A673 (cell line): ENCODE measurements around the gene FAM222B. TPM values are rescaled to one million over a fixed set of nuclear protein-coding genes. Genes with fewer than 3 reads are reported as not detected.

ENCODE experiments used
- BruUV-seq: library from RNA; stranded (reverse); fragments of 400-500 nt; replicated peaks from 2 replicates; lab custom pipeline; 2021; lab: Mats Ljungman, UMichigan
- CTCF ChIA-PET: fragments of 300-600 bp; sonication (Branson Sonifier 250); formaldehyde crosslinking; loops from one replicate; lab custom pipeline; 2022; ENCODE audit warnings: antibody characterized with exemption; lab: Charles Lee
- POLR2A ChIA-PET: fragments of 300-600 bp; sonication (Branson Sonifier 250); formaldehyde crosslinking; loops from one replicate; lab custom pipeline; 2022; ENCODE audit warnings: antibody characterized with exemption; ENCODE audit not compliant: low non-redundant PET; lab: Charles Lee
- DNase-seq: peaks from one replicate; pipeline ENCODE4 v3.0.0-alpha.2; 2015; ENCODE audit warnings: low spot score
- H3K27ac ChIP-seq: fragments of 200-600 bp; sonication (generic); 2 replicates; pipeline ENCODE4 v1.5.1; 2016; ENCODE audit warnings: mixed run types, low read depth, mild to moderate bottlenecking, mixed read lengths, antibody characterized with exemption, low read length; ENCODE audit not compliant: poor library complexity, severe bottlenecking
- H3K27me3 ChIP-seq: fragments of 200-600 bp; sonication (generic); replicated peaks from 2 replicates; pipeline ENCODE4 v1.6.1; 2017; ENCODE audit warnings: mixed run types, low read depth, mild to moderate bottlenecking, mixed read lengths, antibody characterized with exemption, low read length; ENCODE audit not compliant: insufficient read depth, poor library complexity
- H3K36me3 ChIP-seq: fragments of 200-600 bp; sonication (generic); 2 replicates; pipeline ENCODE4 v1.6.1; 2016; ENCODE audit warnings: mixed run types, mild to moderate bottlenecking, mixed read lengths, antibody characterized with exemption, low read length; ENCODE audit not compliant: insufficient read depth, poor library complexity, severe bottlenecking
- H3K4me1 ChIP-seq: fragments of 200-600 bp; sonication (generic); 2 replicates; pipeline ENCODE4 v1.6.1; 2017; ENCODE audit warnings: mixed run types, mild to moderate bottlenecking, mixed read lengths, antibody characterized with exemption, low read length; ENCODE audit not compliant: insufficient read depth, poor library complexity, severe bottlenecking
- H3K4me3 ChIP-seq: fragments of 200-600 bp; sonication (generic); 2 replicates; pipeline ENCODE4 v1.5.1; 2016; ENCODE audit warnings: low read depth, mixed run types, mild to moderate bottlenecking, mixed read lengths, low read length; ENCODE audit not compliant: poor library complexity, severe bottlenecking
- H3K9me3 ChIP-seq: fragments of 200-600 bp; sonication (generic); 2 replicates; pipeline ENCODE4 v1.6.1; 2016; ENCODE audit warnings: mixed run types, low read depth, mild to moderate bottlenecking, mixed read lengths, antibody characterized with exemption, low read length; ENCODE audit not compliant: poor library complexity, severe bottlenecking
- EZH2 ChIP-seq: fragments of 200-600 bp; sonication (generic); IDR thresholded peaks from 2 replicates; pipeline ENCODE4 v1.6.1; 2017; ENCODE audit warnings: borderline replicate concordance, low read depth, mild to moderate bottlenecking, mixed read lengths, antibody characterized with exemption, low read length; ENCODE audit not compliant: poor library complexity, severe bottlenecking
- intact Hi-C: fragments of 100-400 bp; cut with micrococcal nuclease; formaldehyde crosslinking; loops from one replicate; pipeline ENCODE4 v1.10.0; 2022; ENCODE audit not compliant: unreplicated experiment
- total RNA-seq: library from RNA; stranded (reverse); gene quantifications from 2 replicates; pipeline ENCODE4 v1.2.3, GENCODE V29; 2021
- TF ChIP-seq, protein P1 (sequence below): fragments of 300-800, 200-600 bp; sonication (generic); conservative IDR thresholded peaks from 2 replicates; pipeline ENCODE4 v1.5.1; 2017; ENCODE audit warnings: low read depth, mild to moderate bottlenecking, antibody characterized with exemption, low read length, moderate library complexity, mixed read lengths

The FAM222B gene
- total RNA-seq, 1 experiment from 2014 or later, result 27.3 TPM

DNA sequence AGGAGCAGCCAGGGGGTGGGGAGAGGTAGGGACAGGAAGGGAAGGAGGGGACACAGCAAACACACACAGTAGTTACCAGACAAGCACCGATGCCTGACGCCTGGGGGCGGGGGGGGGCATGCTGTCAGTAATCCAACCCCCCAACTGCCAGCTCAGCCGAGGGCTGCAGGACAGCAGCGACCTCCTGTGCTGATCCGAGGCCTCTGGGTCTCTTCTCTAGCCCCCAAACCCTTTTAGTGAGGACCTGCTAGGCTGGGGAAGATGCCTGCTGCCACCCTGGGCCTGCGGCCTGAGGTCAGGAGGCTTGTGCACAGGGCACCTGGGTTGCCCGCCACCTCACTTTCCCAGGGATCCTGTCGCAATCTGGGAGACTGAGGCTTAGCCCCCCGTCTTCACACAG lies 43.4 kb upstream of the FAM222B start:
- no TSS peak for BruUV-seq
- Histone ChIP-seq H3K9me3 (no peaks in the 10 kb centered on the region), H3K4me1 (no peaks in the 10 kb centered on the region), H3K4me3 (no peak overlapping the region), H3K27ac (no peak overlapping the region), H3K36me3 (peaks cover 17% of the 10 kb centered on the region), H3K27me3 (no peaks in the 10 kb centered on the region)
- intact Hi-C loops, result no loop called here
- POLR2A ChIA-PET, result no interaction called here
- DNase-seq, result no peak
- CTCF ChIA-PET, result no interaction called here
- TF ChIP-seq, protein P1, sequence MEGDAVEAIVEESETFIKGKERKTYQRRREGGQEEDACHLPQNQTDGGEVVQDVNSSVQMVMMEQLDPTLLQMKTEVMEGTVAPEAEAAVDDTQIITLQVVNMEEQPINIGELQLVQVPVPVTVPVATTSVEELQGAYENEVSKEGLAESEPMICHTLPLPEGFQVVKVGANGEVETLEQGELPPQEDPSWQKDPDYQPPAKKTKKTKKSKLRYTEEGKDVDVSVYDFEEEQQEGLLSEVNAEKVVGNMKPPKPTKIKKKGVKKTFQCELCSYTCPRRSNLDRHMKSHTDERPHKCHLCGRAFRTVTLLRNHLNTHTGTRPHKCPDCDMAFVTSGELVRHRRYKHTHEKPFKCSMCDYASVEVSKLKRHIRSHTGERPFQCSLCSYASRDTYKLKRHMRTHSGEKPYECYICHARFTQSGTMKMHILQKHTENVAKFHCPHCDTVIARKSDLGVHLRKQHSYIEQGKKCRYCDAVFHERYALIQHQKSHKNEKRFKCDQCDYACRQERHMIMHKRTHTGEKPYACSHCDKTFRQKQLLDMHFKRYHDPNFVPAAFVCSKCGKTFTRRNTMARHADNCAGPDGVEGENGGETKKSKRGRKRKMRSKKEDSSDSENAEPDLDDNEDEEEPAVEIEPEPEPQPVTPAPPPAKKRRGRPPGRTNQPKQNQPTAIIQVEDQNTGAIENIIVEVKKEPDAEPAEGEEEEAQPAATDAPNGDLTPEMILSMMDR, result no peak
- TF ChIP-seq EZH2, result no peak

DNA sequence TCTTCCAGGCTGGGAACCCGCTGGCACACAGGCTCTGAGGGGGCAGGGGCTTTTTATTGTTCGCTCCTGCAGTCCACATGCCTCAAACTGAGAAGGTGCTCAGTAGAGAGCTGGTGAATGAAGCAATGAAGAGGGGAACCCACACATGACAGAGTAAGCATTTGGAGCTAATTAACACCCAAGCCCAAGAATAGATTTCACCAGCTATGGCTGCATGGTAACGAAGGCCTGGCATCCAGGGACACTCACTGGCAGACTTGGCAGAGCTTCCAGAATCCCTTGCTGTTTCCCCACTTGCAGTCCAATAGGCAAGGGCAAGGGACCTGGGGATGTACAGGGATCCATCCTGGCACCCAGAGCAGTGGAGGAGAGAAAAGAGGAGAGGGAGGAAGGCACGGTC lies 42.8 kb upstream of the FAM222B start:
- no peak overlapping the region for H3K4me3 ChIP-seq
- POLR2A ChIA-PET, result no interaction called here
- CTCF ChIA-PET, result no interaction called here
- intact Hi-C loops, result no loop called here
- no peaks in the 10 kb centered on the region for H3K27me3 ChIP-seq
- H3K36me3 ChIP-seq, result peaks cover 23% of the 10 kb centered on the region
- no peaks in the 10 kb centered on the region for H3K9me3 ChIP-seq
- H3K4me1 ChIP-seq, result no peaks in the 10 kb centered on the region
- no peak overlapping the region for H3K27ac ChIP-seq
- BruUV-seq, result no TSS peak
- TF ChIP-seq, protein P1, result no peak
- no peak for TF ChIP-seq EZH2
- DNase-seq, result no peak

DNA sequence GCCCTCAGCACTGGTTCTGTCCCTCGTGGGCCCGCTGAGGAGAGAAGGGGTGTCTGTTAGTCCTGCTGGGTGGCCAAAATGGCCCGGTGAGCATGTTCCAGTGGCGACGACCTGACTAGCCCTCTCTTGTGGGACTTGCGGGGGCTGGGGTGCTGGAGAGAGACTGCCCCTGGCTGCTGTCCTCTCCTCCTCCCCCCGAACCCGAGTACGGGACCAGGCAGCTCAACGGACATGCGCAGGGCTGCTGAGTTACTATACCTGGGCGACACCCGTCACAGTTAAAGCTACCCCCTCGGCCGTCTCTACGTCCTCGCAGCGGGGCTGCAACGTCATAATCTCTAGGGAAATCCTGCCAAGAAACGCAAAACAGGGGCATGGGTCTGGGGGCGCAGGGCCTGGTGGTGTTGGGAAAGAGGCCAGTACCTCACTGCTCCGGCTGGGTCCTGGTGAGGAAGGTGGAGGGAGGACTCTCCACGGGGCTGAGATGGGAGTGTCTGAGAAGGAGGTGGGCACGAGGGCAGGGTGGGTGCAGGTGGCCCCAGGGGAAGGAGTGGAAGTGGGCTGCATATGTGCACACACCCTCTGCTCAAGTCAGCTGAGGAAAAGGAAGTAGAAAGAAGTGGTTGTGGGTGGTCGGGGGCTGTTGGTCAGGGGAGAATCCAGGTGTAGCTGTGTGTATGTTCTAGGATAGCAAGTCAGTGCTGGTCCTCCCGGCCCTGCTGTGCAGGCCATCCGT lies 41.5 kb upstream of the FAM222B start:
- Histone ChIP-seq H3K9me3 (no peaks in the 10 kb centered on the region), H3K4me1 (no peaks in the 10 kb centered on the region), H3K27me3 (no peaks in the 10 kb centered on the region), H3K27ac (no peak overlapping the region), H3K36me3 (peaks cover 28% of the 10 kb centered on the region), H3K4me3 (no peak overlapping the region)
- no peak for DNase-seq
- TF ChIP-seq, protein P1, result no peak
- no peak for TF ChIP-seq EZH2
- ChIA-PET CTCF (no interaction called here), POLR2A (no interaction called here)
- intact Hi-C loops, result no loop called here
- BruUV-seq, result no TSS peak
